ENCODE measurements around the gene LPIN1.

LPIN1 gene

DNA sequence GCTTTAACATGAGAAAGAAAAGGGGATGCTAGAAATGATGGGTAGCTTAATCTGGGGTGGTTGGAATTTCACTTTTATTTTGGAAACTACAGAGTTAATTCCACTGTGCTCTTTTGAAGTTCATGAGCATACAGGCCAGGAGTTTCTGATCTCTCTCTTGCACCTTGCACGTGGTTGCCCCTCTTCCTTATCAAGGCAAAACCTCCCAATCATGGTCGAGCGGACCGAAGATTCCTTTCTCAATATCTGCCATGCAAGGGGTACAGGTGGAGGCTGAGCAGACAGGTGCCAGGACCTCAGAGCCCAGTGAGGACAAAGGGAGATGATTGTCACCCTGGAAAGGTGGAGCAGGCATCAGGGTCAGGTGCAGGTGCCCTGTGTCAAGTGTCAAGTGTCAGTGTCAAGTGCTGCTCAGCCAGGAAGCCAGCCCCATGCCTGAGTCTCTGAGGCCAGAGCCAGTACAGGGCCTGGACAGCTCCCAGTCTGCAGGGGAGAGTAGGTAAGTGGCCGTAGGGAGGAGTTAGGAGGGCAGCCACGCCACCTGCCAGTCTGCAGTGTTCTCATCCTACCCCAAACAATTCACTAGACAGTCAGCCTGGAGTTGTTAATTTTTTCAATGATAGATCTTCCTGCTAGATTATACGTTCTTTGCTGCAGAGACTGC lies 42.2 kb downstream of the LPIN1 start:
- TF ChIP-seq, protein P1, sequence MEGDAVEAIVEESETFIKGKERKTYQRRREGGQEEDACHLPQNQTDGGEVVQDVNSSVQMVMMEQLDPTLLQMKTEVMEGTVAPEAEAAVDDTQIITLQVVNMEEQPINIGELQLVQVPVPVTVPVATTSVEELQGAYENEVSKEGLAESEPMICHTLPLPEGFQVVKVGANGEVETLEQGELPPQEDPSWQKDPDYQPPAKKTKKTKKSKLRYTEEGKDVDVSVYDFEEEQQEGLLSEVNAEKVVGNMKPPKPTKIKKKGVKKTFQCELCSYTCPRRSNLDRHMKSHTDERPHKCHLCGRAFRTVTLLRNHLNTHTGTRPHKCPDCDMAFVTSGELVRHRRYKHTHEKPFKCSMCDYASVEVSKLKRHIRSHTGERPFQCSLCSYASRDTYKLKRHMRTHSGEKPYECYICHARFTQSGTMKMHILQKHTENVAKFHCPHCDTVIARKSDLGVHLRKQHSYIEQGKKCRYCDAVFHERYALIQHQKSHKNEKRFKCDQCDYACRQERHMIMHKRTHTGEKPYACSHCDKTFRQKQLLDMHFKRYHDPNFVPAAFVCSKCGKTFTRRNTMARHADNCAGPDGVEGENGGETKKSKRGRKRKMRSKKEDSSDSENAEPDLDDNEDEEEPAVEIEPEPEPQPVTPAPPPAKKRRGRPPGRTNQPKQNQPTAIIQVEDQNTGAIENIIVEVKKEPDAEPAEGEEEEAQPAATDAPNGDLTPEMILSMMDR (IDR thresholded peaks at IDR 0.05; ENCODE audit: unreplicated experiment in 3 of 3) = no peak
- H3K27me3 Mint-ChIP-seq (ENCODE audit: low read depth) = no peaks in the 10 kb centered on the region
- no peak overlapping the region for H3K4me3 Mint-ChIP-seq
- peaks cover 3% of the 10 kb centered on the region for H3K9me3 Mint-ChIP-seq
- H3K27ac Mint-ChIP-seq = no peak overlapping the region
- peaks cover 82% of the 10 kb centered on the region for H3K36me3 Mint-ChIP-seq (ENCODE audit: low read depth)
- H3K4me1 Mint-ChIP-seq = no peaks in the 10 kb centered on the region

GRCh38 chr2:11789243-11789642 lies 42.8 kb downstream of the LPIN1 start:
- no peaks in the 10 kb centered on the region for H3K27me3 Mint-ChIP-seq (ENCODE audit: low read depth)
- H3K36me3 Mint-ChIP-seq (ENCODE audit: low read depth) = peaks cover 83% of the 10 kb centered on the region
- TF ChIP-seq, protein P1 (IDR thresholded peaks at IDR 0.05; ENCODE audit: unreplicated experiment in 3 of 3) = no peak
- H3K4me3 Mint-ChIP-seq = no peak overlapping the region
- H3K27ac Mint-ChIP-seq = no peak overlapping the region
- peaks cover 3% of the 10 kb centered on the region for H3K9me3 Mint-ChIP-seq
- H3K4me1 Mint-ChIP-seq = no peaks in the 10 kb centered on the region

DNA sequence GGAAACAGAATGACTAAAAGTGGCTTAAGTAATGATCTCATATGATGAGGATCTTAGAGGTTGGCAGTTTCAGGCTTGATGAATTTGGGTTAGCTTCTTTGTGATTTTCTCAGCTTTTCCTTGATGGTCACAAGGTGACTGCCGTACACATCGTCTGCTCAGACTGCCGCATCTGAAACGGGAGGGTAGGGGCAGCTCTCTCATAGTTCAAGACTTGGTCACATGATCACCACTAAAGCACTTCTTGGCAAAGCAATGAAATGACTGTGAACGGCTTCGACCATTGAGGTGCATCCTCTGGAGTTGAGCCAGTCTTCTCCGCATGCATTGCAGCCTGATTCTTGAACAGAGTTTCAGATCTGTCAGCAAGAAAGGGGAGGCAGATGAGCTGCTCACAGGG lies 43.8 kb downstream of the LPIN1 start:
- no peaks in the 10 kb centered on the region for H3K27me3 Mint-ChIP-seq (ENCODE audit: low read depth)
- H3K27ac Mint-ChIP-seq = no peak overlapping the region
- H3K4me3 Mint-ChIP-seq = no peak overlapping the region
- H3K36me3 Mint-ChIP-seq (ENCODE audit: low read depth) = peaks cover 79% of the 10 kb centered on the region
- TF ChIP-seq, protein P1 (IDR thresholded peaks at IDR 0.05; ENCODE audit: unreplicated experiment in 3 of 3) = no peak
- no peaks in the 10 kb centered on the region for H3K4me1 Mint-ChIP-seq
- H3K9me3 Mint-ChIP-seq = peaks cover 3% of the 10 kb centered on the region

DNA sequence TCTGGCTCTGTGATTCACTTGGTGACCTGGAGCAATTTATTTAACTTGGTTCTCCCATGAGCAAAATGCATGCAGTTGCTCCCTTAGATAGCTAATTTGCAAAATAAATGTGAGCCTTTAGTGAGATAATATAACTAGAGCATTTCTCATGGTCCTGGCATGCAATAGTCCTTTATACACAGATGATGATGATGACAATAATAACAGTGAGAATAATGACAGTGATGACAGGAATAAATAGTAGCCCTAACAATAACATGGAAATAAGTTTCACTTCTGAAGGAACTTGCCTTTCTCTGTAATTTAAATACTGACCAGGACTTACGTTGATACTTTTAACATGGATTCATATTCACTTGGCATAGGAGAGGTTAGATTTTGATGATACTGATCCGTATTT lies 49.2 kb downstream of the LPIN1 start:
- peaks cover 3% of the 10 kb centered on the region for H3K9me3 Mint-ChIP-seq
- no peak overlapping the region for H3K4me3 Mint-ChIP-seq
- no peak overlapping the region for H3K27ac Mint-ChIP-seq
- peaks cover 79% of the 10 kb centered on the region for H3K36me3 Mint-ChIP-seq (ENCODE audit: low read depth)
- no peaks in the 10 kb centered on the region for H3K4me1 Mint-ChIP-seq
- TF ChIP-seq, protein P1 (IDR thresholded peaks at IDR 0.05; ENCODE audit: unreplicated experiment in 3 of 3) = no peak
- H3K27me3 Mint-ChIP-seq (ENCODE audit: low read depth) = no peaks in the 10 kb centered on the region

DNA sequence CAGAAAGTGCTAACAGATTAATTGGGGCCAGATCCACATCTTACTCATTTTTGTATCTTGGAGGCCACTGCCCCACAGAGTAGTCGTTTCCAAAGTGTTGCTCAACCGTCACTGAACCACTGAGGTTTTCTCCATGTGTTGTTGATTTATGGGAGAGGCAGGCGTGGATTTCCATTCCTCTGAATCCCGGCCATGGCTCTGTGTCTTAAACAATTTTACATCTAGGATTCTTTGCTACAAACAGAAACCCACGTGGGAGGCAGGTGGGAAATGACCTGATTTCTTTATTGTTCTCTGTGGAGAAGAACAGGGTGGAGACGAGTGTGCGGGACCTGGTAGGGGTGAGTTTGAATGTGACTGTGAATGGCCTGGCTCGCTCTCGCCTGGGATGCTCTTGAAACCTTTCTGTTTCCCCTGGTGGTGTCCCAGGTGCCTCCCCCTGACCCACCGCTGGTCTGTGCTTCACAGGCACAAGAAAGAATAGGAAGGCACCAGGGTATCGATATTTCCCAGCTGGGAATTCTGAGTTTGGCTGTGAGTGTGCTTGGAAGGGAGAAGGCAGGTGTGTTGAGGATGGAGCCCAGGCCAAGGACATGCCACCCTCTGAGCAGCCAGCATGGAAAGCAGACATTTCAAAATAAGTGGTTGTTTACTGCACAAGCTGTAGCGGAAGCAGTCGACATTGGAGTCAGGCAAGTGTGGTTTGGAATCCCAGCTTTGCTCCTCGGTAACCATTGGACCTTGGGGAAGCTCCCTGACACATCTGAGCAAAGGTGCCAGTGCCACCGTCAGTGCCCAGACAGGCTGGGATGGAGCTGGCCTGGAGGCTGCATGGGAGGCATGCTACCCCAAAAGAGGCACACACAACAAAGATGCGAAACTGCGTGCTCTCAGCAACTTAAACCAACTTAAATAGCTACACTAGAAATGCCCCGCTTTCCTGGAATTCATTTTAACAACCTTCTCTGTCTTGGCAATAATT lies 50.0 kb downstream of the LPIN1 start:
- no peak overlapping the region for H3K4me3 Mint-ChIP-seq
- no peak overlapping the region for H3K27ac Mint-ChIP-seq
- H3K36me3 Mint-ChIP-seq (ENCODE audit: low read depth) = peaks cover 79% of the 10 kb centered on the region
- TF ChIP-seq, protein P1 (IDR thresholded peaks at IDR 0.05; ENCODE audit: unreplicated experiment in 3 of 3) = no peak
- H3K27me3 Mint-ChIP-seq (ENCODE audit: low read depth) = no peaks in the 10 kb centered on the region
- H3K9me3 Mint-ChIP-seq = no peaks in the 10 kb centered on the region
- no peaks in the 10 kb centered on the region for H3K4me1 Mint-ChIP-seq
